ENCODE measurements around the gene KCNJ6.

DNA sequence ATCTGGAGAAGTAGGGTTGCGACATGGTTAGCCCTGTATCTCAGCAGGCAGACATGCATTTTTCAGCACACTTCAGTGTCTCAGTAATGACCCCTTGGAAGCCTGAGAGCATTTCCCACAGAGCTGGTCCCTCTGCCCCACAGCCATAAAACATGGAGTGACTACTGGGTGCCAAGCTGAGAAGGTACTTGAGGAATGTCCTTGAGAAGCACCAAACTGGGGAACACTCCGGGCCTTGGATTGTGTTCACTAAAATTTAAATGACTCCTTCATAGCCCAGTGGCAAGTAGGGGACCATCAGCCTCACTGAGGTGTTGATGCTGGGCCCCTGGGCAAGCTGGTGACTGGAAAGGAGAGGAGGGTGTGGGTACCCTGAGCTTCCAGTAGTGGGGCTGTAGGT lies 54.7 kb downstream of the KCNJ6 start:
- no peak for TF ChIP-seq JUND (IDR thresholded peaks at IDR 0.05)
- no peak for TF ChIP-seq CTCF (IDR thresholded peaks at IDR 0.05; ENCODE audit: low read depth, low read length, missing input control)
- TF ChIP-seq RAD21 (IDR thresholded peaks at IDR 0.05): no peak
- TF ChIP-seq REST (IDR thresholded peaks at IDR 0.05): no peak
- TF ChIP-seq EGR1 (IDR thresholded peaks at IDR 0.05; ENCODE audit: low read depth in 2 of 2): no peak
- TF ChIP-seq ZBTB33 (IDR thresholded peaks at IDR 0.05): no peak
- TF ChIP-seq TAF1 (conservative IDR thresholded peaks at IDR 0.05): no peak
- no peak for TF ChIP-seq FOXA1 (IDR thresholded peaks at IDR 0.05)
- no peak for TF ChIP-seq ATF3 (IDR thresholded peaks at IDR 0.05)
- no peak for TF ChIP-seq MAX (IDR thresholded peaks at IDR 0.05)
- no peak for TF ChIP-seq HNF4A (conservative IDR thresholded peaks at IDR 0.05)

Measured in liver (tissue), 3 donors.